T47D (cell line): ENCODE data around the gene NFIL3.
A peak's percentile ranks its signal among the peaks of the same experiment; 100 is the strongest.
"Not testable (repeated sequence)": the region's sequence is repeated elsewhere in the genome, so short reads cannot be mapped to it uniquely, and the experiment has no call there.

ENCODE experiments used
- DNase-seq, 2 experiments: peaks; one replicate each; pipeline versions ENCODE4 v3.0.0 to v3.0.0-alpha.2; 2011 to 2012; ENCODE audit warnings: low read depth in 1 of 2, low spot score in 1 of 2
- JUND ChIP-seq: IDR thresholded peaks from 2 replicates; pipeline ENCODE4 v1.6.1; 2012; ENCODE audit warnings: low read depth
- in situ Hi-C: cut with HindIII; loops from 2 replicates; pipeline ENCODE4 v1.10.0; 2016; ENCODE audit warnings: low sequenced_read_pairs, low pct_unique_long_range_greater_than_20kb

NFIL3 gene

DNA sequence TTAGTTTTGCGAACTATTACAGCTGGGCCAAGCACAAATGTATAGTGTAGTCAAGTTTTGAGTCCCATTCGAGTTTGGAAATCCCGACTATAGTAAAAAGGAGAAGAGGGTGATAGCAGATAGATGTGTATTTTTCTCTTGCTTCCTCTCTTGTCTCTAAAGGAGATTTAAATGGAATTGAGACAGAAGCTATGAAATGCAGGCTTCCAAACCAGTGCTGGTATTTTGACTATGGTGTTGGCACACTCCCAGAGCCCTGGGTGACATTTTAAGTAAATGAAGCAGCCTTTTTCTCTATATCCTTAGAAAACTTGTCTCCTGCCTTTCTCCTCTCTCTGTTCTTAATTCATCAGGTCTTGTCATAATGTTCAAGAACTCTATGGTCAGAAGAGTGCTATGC is 44.2 kb downstream of the NFIL3 start:
- in situ Hi-C loops, result no loop called here
- DNase-seq, result no peak
- no peak for TF ChIP-seq JUND

DNA sequence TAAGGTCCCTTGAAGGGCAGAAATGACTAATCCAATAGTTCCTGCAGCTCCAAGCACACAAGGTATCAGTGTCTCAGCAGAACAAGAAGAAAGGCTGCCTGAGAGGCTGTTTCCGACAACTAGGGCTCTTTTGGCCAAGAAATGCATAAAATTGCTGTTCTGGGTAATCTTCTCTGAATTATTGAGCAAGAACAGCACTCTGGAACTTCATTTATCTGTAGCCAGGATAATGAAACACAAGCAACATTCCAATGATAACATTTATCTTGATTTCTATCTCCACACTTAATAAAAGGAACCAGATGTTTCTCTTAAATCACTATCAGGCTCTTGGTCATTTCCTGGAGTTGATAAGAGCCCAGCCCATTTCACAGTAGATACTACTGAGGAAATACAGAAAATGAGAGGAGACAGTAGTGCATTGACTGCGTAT is 44.9 kb downstream of the NFIL3 start:
- no peak for DNase-seq
- TF ChIP-seq JUND, result no peak
- in situ Hi-C loops, result no loop called here

DNA sequence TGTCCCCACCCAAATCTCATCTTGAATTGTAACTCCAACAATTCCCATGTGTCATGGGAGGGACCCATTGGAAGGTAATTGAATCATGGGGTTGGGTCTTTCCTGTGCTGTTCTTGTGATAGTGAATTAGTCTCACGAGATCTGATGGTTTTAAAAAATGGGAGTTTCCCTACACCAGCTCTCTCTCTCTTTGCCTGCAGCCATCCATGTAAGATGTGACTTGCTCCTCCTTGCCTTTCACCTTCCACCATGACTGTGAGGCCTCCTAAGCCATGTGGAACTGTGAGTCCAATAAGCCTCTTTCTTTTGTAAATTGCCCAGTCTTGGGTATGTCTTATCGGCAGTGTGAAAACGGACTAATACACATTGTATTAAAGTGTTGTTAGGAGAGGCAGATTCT is 45.6 kb downstream of the NFIL3 start:
- in situ Hi-C loops, DNase-seq: not testable (repeated sequence)

DNA sequence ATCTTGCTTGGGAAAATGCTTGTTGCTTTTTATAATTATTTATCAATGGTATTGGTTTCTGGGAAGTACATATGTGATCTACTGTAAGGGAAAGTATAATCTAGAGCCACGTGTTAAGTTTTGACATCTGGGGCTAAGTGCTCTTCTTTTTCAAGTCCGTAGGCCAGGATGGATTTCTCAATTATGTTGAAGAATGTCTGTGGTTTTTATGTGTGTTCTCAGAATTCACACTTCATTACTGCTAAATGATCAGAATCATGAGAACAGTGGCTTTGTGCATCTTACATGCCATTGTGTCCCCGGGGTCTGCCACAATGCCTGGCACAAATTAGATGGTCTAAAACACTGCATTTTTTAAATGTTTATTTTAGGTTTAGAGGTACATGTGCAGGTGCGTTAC is 47.4 kb downstream of the NFIL3 start:
- DNase-seq, result no peak
- no peak for TF ChIP-seq JUND
- in situ Hi-C loops, result no loop called here

DNA sequence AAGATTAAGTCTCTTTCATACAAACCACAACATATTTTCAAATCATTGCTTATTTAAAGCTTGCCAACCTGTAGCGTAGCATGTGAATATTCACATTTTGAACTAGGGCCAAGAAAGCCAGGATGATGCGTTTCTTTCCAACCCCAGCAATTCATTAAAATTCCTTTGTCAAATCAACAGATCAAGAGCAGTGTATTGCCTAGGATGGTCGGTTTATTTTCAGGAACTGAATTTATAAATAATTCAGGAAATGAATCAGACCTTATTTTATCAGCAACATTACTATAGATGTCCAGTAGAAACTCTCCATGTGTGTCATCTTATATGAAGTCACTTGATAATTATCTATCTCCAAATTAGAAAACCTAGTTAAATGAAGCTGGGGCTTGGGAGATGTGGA is 48.7 kb downstream of the NFIL3 start:
- DNase-seq, result no peak
- no peak for TF ChIP-seq JUND
- in situ Hi-C loops, result no loop called here

DNA sequence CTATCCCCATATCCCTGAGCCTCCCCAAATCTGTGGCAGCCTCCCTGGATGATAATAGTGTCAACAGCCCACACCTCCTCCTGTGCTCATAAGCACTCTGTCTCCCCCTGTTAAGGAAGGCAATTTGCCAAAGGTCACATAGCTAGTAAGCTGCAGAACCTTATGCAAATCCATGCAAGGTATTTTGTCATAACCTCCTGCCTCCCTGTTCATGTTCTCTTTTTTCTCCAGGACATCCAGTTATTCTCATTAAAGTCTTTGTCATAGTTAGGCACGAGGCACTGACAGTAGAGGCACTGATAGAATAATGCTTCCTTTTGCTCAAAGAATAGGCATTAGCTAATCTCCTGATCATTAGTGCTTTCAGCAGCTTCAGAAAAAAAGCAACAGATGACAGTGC is 51.7 kb downstream of the NFIL3 start:
- in situ Hi-C loops, result no loop called here
- no peak for TF ChIP-seq JUND
- no peak for DNase-seq

- in situ Hi-C loops, DNase-seq: not testable (repeated sequence)
These were observed 53.6 kb downstream of the NFIL3 start for GRCh38 chr9:91370006-91370405.

DNA sequence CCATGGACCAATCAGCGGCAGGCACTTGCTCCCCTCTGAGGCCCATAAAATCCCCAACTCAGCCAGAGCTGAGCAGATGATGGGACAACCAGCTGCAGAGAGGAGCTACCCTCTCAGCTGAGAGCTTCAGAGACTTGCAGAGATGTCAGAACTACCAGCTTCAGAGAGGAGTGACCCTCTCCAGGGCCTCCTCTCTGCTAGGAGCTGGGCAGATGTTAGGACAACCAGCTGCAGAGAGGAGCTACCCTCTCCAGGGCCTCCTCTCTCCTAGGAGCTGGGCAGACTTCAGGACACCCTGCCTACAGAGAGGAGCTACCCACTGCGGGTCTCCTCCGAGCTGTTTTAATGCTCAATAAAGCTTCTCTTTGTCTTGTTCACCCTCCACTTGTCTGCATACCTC is 58.9 kb downstream of the NFIL3 start:
- TF ChIP-seq JUND, result no peak
- in situ Hi-C loops, result no loop called here
- no peak for DNase-seq

DNA sequence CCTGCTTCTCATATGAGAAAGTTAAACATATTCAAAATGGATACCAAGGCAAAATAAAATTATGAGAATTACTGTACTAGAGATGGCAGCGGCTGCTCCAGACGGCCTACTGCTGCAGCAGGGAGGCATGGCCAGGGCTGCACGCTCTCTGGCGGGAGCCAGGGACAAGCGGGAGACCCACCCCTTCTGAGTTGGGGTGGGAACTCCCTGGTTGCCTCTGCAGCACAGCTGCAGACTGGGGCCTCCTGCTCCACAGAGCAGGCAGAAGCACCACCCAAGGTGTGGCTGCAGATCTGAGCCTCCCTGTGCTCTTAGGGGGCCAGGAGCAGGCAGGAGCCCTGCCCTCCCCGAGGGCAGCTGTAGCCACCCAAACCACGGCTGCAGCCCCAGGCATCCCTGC is 59.6 kb downstream of the NFIL3 start:
- in situ Hi-C loops, result no loop called here
- TF ChIP-seq JUND, result no peak
- DNase-seq, result no peak

DNA sequence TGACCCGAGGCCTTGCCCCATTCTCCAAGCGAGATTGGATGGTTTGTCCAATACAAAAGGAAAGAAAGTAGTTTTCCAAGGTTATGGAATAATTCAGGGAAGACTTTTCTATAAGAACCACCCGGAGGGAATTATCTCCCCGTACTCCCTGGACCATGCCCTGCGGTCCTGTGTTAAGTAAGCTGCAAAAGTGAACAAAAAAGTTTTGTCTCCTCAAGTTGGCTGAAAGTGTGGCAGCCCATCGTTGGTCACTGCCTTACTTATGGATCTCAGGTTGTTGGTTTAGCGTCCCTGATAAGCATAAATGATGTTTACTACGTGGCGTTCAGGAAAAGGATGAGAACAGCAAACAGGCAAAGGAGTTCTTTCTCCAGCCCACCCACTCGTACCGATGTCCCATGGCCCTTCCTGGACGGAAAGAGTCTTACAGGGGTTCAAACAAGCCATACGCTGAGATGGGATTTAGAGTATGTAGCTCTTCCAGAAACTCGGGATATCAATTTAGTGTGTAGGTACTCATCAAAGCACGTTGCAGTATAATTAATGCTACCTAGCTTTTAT is 61.5 kb downstream of the NFIL3 start:
- TF ChIP-seq JUND, result no peak
- no peak for DNase-seq
- in situ Hi-C loops, result no loop called here

GRCh38 chr9:91361291-91362050 is 62.2 kb downstream of the NFIL3 start, which contains the start of gene AUH:
AUH (minus strand) TSS chr9:91361918; CDS start chr9:91361889, 29 bp downstream.
- no peak for TF ChIP-seq JUND
- in situ Hi-C loops, result no loop called here

GRCh38 chr9:91360551-91361290 is 62.9 kb downstream of the NFIL3 start:
- no peak for TF ChIP-seq JUND
- in situ Hi-C loops, result no loop called here
- no peak for DNase-seq

More at GRCh38 chr9:91361291-91362050, 62.2 kb downstream of the NFIL3 start, which contains the start of gene AUH:
- peak; percentile 75 to 76 for DNase-seq
